CD8-positive, alpha-beta memory T cell (primary cell): Measurements from ENCODE around the gene C12orf54. TPM values are rescaled to one million over a fixed set of nuclear protein-coding genes. Genes with fewer than 3 reads are reported as not detected.
"Not testable (repeated sequence)": the region's sequence is repeated elsewhere in the genome, so short reads cannot be mapped to it uniquely, and the experiment has no call there.

Experiments used
- CTCF ChIA-PET: fragments of 350-600 bp; sonication (Branson Sonifier 250); formaldehyde crosslinking; loops from one replicate; lab custom pipeline; 2021; ENCODE audit warnings: antibody characterized with exemption; lab: Charles Lee
- POLR2A ChIA-PET: fragments of 350-600 bp; sonication (Branson Sonifier 250); formaldehyde crosslinking; loops from one replicate; lab custom pipeline; 2021; ENCODE audit warnings: antibody characterized with exemption; lab: Charles Lee
- DNase-seq, 5 donors: peaks; one replicate each; pipeline versions ENCODE4 v3.0.0 to v3.0.0-alpha.2; 2020 to 2022; ENCODE audit warnings: mixed read lengths in 1 of 5
- H3K27ac ChIP-seq: one replicate; pipeline ENCODE4 v1.7.0; 2013; ENCODE audit warnings: low read depth, mild to moderate bottlenecking, low read length, moderate library complexity
- H3K27me3 ChIP-seq: 2 replicates; pipeline ENCODE4 v1.7.0; 2013; ENCODE audit warnings: low read length, mild to moderate bottlenecking; ENCODE audit not compliant: insufficient read depth, poor library complexity, severe bottlenecking
- H3K36me3 ChIP-seq: 2 replicates; pipeline ENCODE4 v1.7.0; 2013; ENCODE audit warnings: mild to moderate bottlenecking, low read length, moderate library complexity; ENCODE audit not compliant: insufficient read depth
- H3K4me1 ChIP-seq: 2 replicates; pipeline ENCODE4 v1.7.0; 2013; ENCODE audit warnings: mild to moderate bottlenecking, low read length, moderate library complexity; ENCODE audit not compliant: insufficient read depth
- H3K4me3 ChIP-seq: 2 replicates; pipeline ENCODE4 v1.7.0; 2013; ENCODE audit warnings: mild to moderate bottlenecking, low read length
- H3K9me3 ChIP-seq: 2 replicates; pipeline ENCODE4 v1.7.0; 2013; ENCODE audit warnings: mild to moderate bottlenecking, low read length
- H3K27ac Mint-ChIP-seq, 8 donors: one replicate each; pipeline ENCODE4 v1.8.0; 2020 to 2021; ENCODE audit warnings: mixed read lengths in 8 of 8, mild to moderate bottlenecking in 6 of 8, inconsistent platforms in 3 of 8, moderate library complexity in 3 of 8
- H3K27me3 Mint-ChIP-seq, 2 donors: one replicate each; pipeline ENCODE4 v1.8.0; 2020 to 2021; ENCODE audit warnings: mixed read lengths in 2 of 2, mild to moderate bottlenecking in 1 of 2, moderate library complexity in 1 of 2
- H3K36me3 Mint-ChIP-seq, 3 donors: one replicate each; pipeline ENCODE4 v1.8.0; 2020 to 2021; ENCODE audit warnings: mixed read lengths in 3 of 3, inconsistent platforms in 1 of 3, mild to moderate bottlenecking in 1 of 3
- H3K4me1 Mint-ChIP-seq, 3 donors: one replicate each; pipeline ENCODE4 v1.8.0; 2020 to 2021; ENCODE audit warnings: mixed read lengths in 3 of 3, inconsistent platforms in 1 of 3, mild to moderate bottlenecking in 1 of 3
- H3K4me3 Mint-ChIP-seq, 7 donors: one replicate each; pipeline ENCODE4 v1.8.0; 2020 to 2021; ENCODE audit warnings: mixed read lengths in 7 of 7, mild to moderate bottlenecking in 6 of 7, moderate library complexity in 4 of 7, inconsistent platforms in 2 of 7
- H3K9me3 Mint-ChIP-seq, 5 donors: one replicate each; pipeline ENCODE4 v1.8.0; 2020 to 2022; ENCODE audit warnings: mixed read lengths in 5 of 5, mild to moderate bottlenecking in 3 of 5, moderate library complexity in 2 of 5, inconsistent platforms in 1 of 5
- polyA plus RNA-seq: library from polyadenylated mRNA; unstranded; fragments of 300-500 nt; fragmentation: Illumina TruSeq; gene quantifications from one replicate; pipeline ENCODE4 v1.2.3, GENCODE V29; 2021
- total RNA-seq, 2 experiments: library from RNA; stranded (reverse); gene quantifications; one replicate each; pipeline ENCODE4 v1.2.3, GENCODE V29; 2021

The C12orf54 gene
- total and polyA plus RNA-seq, 3 experiments from 2014 or later: not detected

DNA sequence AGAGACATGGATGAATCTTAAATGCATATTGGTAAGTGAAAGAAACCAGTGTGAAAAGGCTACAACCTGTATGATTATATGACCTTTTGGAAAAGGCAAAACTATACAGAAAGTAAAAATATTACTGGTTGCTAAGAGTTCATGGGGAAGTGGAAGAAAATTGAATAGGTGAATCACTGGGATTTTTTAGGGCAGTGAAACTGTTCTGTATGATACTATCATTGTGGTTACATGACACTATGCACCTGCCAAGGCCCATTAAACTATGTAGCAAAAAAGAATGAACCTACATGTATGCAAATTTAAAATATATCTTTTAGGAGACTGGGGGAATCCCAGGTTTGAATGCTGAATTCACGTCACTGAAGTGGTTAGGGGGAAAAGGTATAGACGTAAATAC lies 30.6 kb downstream of the C12orf54 start:
- H3K27ac Mint-ChIP-seq: no peak overlapping the region
- no peak overlapping the region for H3K4me3 Mint-ChIP-seq
- H3K36me3 Mint-ChIP-seq: no peaks in the 10 kb centered on the region

GRCh38 chr12:48514728-48515127 lies 32.4 kb downstream of the C12orf54 start:
- Mint-ChIP-seq H3K27me3 (peaks cover 4 to 18% of the 10 kb centered on the region in 2 donors), H3K36me3 (no peaks in the 10 kb centered on the region), H3K4me1 (no peaks in the 10 kb centered on the region), H3K9me3 (peaks cover 0 to 13% (median 7%) of the 10 kb centered on the region in 5 donors), H3K27ac (no peak overlapping the region), H3K4me3 (no peak overlapping the region)
- CTCF ChIA-PET: no interaction called here
- POLR2A ChIA-PET: interaction anchor here (0.5 kb wide), 1 partner anchor 23 kb away, joined by 4 read pairs; no protein-coding TSS in a partner anchor
- H3K9me3 ChIP-seq: no peaks in the 10 kb centered on the region
- H3K4me3 ChIP-seq: no peak overlapping the region
- H3K27ac ChIP-seq: no peak overlapping the region
- no peaks in the 10 kb centered on the region for H3K36me3 ChIP-seq
- H3K4me1 ChIP-seq: no peaks in the 10 kb centered on the region
- H3K27me3 ChIP-seq: no peaks in the 10 kb centered on the region
- DNase-seq: no peak

More for the DNA sequence above, 30.6 kb downstream of the C12orf54 start:
- no peak overlapping the region for H3K27ac ChIP-seq
- H3K36me3 ChIP-seq: no peaks in the 10 kb centered on the region
- ChIA-PET CTCF (no interaction called here), POLR2A (no interaction called here)
- no peaks in the 10 kb centered on the region for H3K27me3 ChIP-seq
- H3K9me3 Mint-ChIP-seq: peaks cover 0 to 13% (median 5%) of the 10 kb centered on the region in 5 donors
- no peak overlapping the region for H3K4me3 ChIP-seq
- H3K4me1 Mint-ChIP-seq: no peaks in the 10 kb centered on the region
- H3K27me3 Mint-ChIP-seq: peaks cover 8 to 18% of the 10 kb centered on the region in 2 donors
- DNase-seq: no peak
- H3K4me1 ChIP-seq: no peaks in the 10 kb centered on the region
- no peaks in the 10 kb centered on the region for H3K9me3 ChIP-seq

GRCh38 chr12:48520381-48520780 lies 38.1 kb downstream of the C12orf54 start:
- H3K4me3 Mint-ChIP-seq, CTCF ChIA-PET, H3K4me1 Mint-ChIP-seq, H3K9me3 Mint-ChIP-seq, H3K27me3 ChIP-seq, H3K36me3 ChIP-seq, H3K27ac Mint-ChIP-seq, H3K27ac ChIP-seq, H3K4me1 ChIP-seq, DNase-seq, H3K4me3 ChIP-seq, H3K36me3 Mint-ChIP-seq, H3K9me3 ChIP-seq, POLR2A ChIA-PET: not testable (repeated sequence)
- H3K27me3 Mint-ChIP-seq: peaks cover 1 to 19% of the 10 kb centered on the region in 2 donors

DNA sequence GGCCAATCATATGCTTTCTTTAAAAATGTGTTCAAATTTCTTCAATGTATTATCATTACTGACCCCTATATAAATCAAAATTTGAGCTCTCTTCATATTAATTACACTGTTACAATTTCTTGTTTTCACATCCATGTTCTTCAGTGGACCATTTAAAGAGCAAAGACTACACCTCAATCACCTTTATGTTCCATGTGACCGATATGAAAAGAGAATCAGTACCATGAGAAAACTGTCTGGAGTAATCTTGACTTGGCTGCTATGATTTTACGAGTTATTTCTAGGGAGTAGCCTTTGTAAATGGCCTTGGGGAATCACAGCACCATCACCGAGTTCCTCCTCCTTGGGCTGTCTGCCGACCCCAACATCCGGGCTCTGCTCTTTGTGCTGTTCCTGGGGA lies 43.0 kb downstream of the C12orf54 start, which contains the start of gene OR8S1:
OR8S1 (plus strand) TSS at position 301 of the 400 bp plus-strand sequence; CDS start at position 301, 0 bp downstream.
- POLR2A ChIA-PET: no interaction called here
- Mint-ChIP-seq H3K4me3 (no peak within 1 kb of the TSS), H3K4me1 (no peaks in the 10 kb centered on the region), H3K27ac (peak within 1 kb of the TSS in 1 of 8 donors; percentile 12), H3K9me3 (no peaks in the 10 kb centered on the region), H3K27me3 (peaks cover 1 to 28% of the 10 kb centered on the region in 2 donors), H3K36me3 (no peaks in the 10 kb centered on the region)
- H3K36me3 ChIP-seq: no peaks in the 10 kb centered on the region
- no peak within 1 kb of the TSS for H3K27ac ChIP-seq
- CTCF ChIA-PET: no interaction called here
- H3K4me3 ChIP-seq: no peak within 1 kb of the TSS
- H3K4me1 ChIP-seq: no peaks in the 10 kb centered on the region
- no peak for DNase-seq
- no peaks in the 10 kb centered on the region for H3K27me3 ChIP-seq
- no peaks in the 10 kb centered on the region for H3K9me3 ChIP-seq

DNA sequence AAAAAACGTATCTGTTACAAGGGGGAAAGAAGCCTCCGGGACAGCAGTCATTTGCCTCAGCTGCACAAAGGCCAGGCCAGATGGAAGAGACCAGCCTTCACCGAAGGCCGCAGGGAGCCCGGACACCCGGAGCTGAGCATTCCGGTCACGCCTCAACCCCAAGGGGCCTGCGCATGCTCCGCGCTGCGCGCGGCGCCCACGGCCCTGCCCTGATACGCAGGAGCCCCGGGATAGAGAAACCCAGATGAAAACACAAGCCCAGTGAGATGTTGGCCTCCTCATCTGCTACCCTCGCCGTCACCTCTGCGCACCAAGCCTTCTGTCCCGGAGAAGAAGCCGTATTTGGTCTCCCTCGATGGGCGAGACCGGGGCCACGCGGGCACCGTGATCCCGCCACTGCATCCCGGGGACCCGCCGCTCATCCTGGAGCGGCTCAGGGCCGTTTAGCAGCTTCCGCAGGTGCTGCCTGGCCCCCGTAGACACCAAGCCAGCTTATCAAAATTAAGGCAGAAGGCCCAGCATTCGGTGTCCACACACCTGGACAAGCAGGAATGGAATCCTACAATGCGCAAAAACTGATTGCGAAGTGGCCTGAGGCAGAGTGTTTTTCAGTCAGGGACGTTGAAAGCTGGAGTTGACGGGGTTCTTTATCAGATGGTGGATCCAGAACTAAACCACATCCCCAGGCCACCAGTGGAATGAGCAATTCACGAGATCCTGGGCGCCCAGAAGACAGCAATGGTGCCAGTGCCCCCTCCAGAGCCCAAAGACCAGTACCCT lies 45.8 kb downstream of the C12orf54 start:
- ChIA-PET CTCF (no interaction called here), POLR2A (no interaction called here)
- Histone ChIP-seq H3K9me3 (no peaks in the 10 kb centered on the region), H3K27me3 (no peaks in the 10 kb centered on the region), H3K4me3 (no peak overlapping the region), H3K4me1 (peaks cover 9% of the 10 kb centered on the region), H3K27ac (no peak overlapping the region), H3K36me3 (no peaks in the 10 kb centered on the region)
- DNase-seq: no peak
- Mint-ChIP-seq H3K36me3 (no peaks in the 10 kb centered on the region), H3K27me3 (peaks cover 0 to 24% of the 10 kb centered on the region in 2 donors), H3K4me1 (peaks cover 8 to 17% (median 14%) of the 10 kb centered on the region in 3 donors), H3K27ac (no peak overlapping the region), H3K9me3 (no peaks in the 10 kb centered on the region), H3K4me3 (no peak overlapping the region)

DNA sequence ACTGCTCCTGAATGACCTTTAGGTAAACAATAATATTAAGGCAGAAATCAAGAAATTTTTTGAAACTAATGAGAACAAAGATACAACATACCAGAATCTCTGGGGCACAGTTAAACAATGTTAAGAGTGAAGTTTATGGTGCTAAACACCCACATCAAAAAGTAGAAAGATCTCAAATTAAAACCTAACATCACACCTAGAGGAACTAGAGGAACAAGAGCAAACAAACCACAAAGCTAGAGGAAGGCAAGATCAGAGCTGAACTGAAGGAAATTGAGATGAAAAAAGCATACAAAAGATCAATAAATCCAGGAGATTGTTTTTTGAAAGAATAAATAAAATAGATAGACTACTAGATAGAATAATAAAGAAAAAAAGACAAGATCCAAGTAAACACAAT lies 50.3 kb downstream of the C12orf54 start:
- Mint-ChIP-seq H3K27me3 (peaks cover 0 to 16% of the 10 kb centered on the region in 2 donors), H3K4me1 (peaks cover 10 to 24% (median 18%) of the 10 kb centered on the region in 3 donors), H3K27ac (peak overlapping the region in 1 of 8 donors; percentile 2), H3K4me3 (peak overlapping the region in 2 of 7 donors; percentile 4 to 23), H3K9me3 (peaks cover 0 to 6% (median 0%) of the 10 kb centered on the region in 5 donors), H3K36me3 (no peaks in the 10 kb centered on the region)
- no peaks in the 10 kb centered on the region for H3K9me3 ChIP-seq
- no peaks in the 10 kb centered on the region for H3K27me3 ChIP-seq
- H3K4me1 ChIP-seq: peaks cover 15% of the 10 kb centered on the region
- H3K36me3 ChIP-seq: no peaks in the 10 kb centered on the region
- ChIA-PET CTCF (no interaction called here), POLR2A (no interaction called here)
- no peak overlapping the region for H3K4me3 ChIP-seq
- H3K27ac ChIP-seq: no peak overlapping the region
- DNase-seq: peak in 2 of 5 donors; percentile 6 to 34

GRCh38 chr12:48536602-48537001 lies 54.3 kb downstream of the C12orf54 start:
- H3K4me1 ChIP-seq: peaks cover 15% of the 10 kb centered on the region
- no peaks in the 10 kb centered on the region for H3K36me3 ChIP-seq
- H3K9me3 Mint-ChIP-seq: peaks cover 0 to 6% (median 0%) of the 10 kb centered on the region in 5 donors
- no peaks in the 10 kb centered on the region for H3K36me3 Mint-ChIP-seq
- H3K27ac ChIP-seq: no peak overlapping the region
- no peak overlapping the region for H3K27ac Mint-ChIP-seq
- DNase-seq: no peak
- peaks cover 10 to 22% (median 15%) of the 10 kb centered on the region in 3 donors for H3K4me1 Mint-ChIP-seq
- no peaks in the 10 kb centered on the region for H3K27me3 ChIP-seq
- CTCF ChIA-PET: interaction anchor here (0.6 kb wide), 1 partner anchor 87 kb away, joined by 3 read pairs; no protein-coding TSS in a partner anchor
- H3K4me3 ChIP-seq: no peak overlapping the region
- no peak overlapping the region for H3K4me3 Mint-ChIP-seq
- no peaks in the 10 kb centered on the region for H3K9me3 ChIP-seq
- POLR2A ChIA-PET: no interaction called here
- H3K27me3 Mint-ChIP-seq: peaks cover 0 to 15% of the 10 kb centered on the region in 2 donors

GRCh38 chr12:48542300-48542928 lies 60.1 kb downstream of the C12orf54 start:
- DNase-seq: peak in 3 of 5 donors; percentile 11 to 47 (median 17)
- H3K9me3 Mint-ChIP-seq: no peaks in the 10 kb centered on the region
- POLR2A ChIA-PET: no interaction called here

More at GRCh38 chr12:48542300-48542928, 60.1 kb downstream of the C12orf54 start:
- Histone ChIP-seq H3K9me3 (no peaks in the 10 kb centered on the region), H3K27ac (no peak overlapping the region), H3K36me3 (no peaks in the 10 kb centered on the region), H3K4me3 (no peak overlapping the region), H3K4me1 (no peaks in the 10 kb centered on the region), H3K27me3 (no peaks in the 10 kb centered on the region)
- no peaks in the 10 kb centered on the region for H3K4me1 Mint-ChIP-seq
- CTCF ChIA-PET: interaction anchor here (1.0 to 1.5 kb wide), 3 partner anchors 12 to 77 kb away, joined by 3 to 8 read pairs (median 5); no protein-coding TSS in a partner anchor
- H3K27ac Mint-ChIP-seq: no peak overlapping the region
- H3K27me3 Mint-ChIP-seq: peaks cover 3 to 22% of the 10 kb centered on the region in 2 donors
- no peak overlapping the region for H3K4me3 Mint-ChIP-seq
- no peaks in the 10 kb centered on the region for H3K36me3 Mint-ChIP-seq
